ENCODE measurements around the gene SYT12. TPM values are rescaled to one million over a fixed set of nuclear protein-coding genes. Genes with fewer than 3 reads are reported as not detected.

SYT12 gene
- total RNA-seq, 2 experiments from 2014 or later: 0.11 TPM; not detected in 1

- peaks cover 17% of the 10 kb centered on the region for H3K4me1 Mint-ChIP-seq
- H3K27ac Mint-ChIP-seq: no peak overlapping the region
- intact Hi-C loops (cut with DNase I, micrococcal nuclease): no loop called here
- no peaks in the 10 kb centered on the region for H3K9me3 Mint-ChIP-seq (ENCODE audit: low read depth)
- ChIA-PET POLR2A (no interaction called here), CTCF (interaction anchor here (0.6 to 5.2 kb wide), 7 partner anchors 17 to 118 kb away, joined by 3 to 36 read pairs (median 3); no protein-coding TSS in a partner anchor)
- no peak for DNase-seq
- H3K27me3 Mint-ChIP-seq: peaks cover 6% of the 10 kb centered on the region
- H3K36me3 Mint-ChIP-seq (ENCODE audit: low read depth): no peaks in the 10 kb centered on the region
- ATAC-seq: no peak
- H3K4me3 Mint-ChIP-seq: no peak overlapping the region
Observed at GRCh38 chr11:67051945-67052488, 29.1 kb downstream of the SYT12 start.

GRCh38 chr11:67052891-67053290, 30.0 kb downstream of the SYT12 start:
- H3K4me1 Mint-ChIP-seq: peaks cover 17% of the 10 kb centered on the region
- POLR2A ChIA-PET: no interaction called here
- H3K27ac Mint-ChIP-seq: no peak overlapping the region
- H3K27me3 Mint-ChIP-seq: peaks cover 6% of the 10 kb centered on the region
- DNase-seq (no peak), ATAC-seq (no peak)
- intact Hi-C loops (cut with DNase I, micrococcal nuclease): no loop called here
- no peak overlapping the region for H3K4me3 Mint-ChIP-seq
- CTCF ChIA-PET: interaction anchor here (0.6 to 5.2 kb wide), 11 partner anchors 13 to 360 kb away, joined by 3 to 36 read pairs (median 3); no protein-coding TSS in a partner anchor
- no peaks in the 10 kb centered on the region for H3K9me3 Mint-ChIP-seq (ENCODE audit: low read depth)
- H3K36me3 Mint-ChIP-seq (ENCODE audit: low read depth): no peaks in the 10 kb centered on the region

DNA sequence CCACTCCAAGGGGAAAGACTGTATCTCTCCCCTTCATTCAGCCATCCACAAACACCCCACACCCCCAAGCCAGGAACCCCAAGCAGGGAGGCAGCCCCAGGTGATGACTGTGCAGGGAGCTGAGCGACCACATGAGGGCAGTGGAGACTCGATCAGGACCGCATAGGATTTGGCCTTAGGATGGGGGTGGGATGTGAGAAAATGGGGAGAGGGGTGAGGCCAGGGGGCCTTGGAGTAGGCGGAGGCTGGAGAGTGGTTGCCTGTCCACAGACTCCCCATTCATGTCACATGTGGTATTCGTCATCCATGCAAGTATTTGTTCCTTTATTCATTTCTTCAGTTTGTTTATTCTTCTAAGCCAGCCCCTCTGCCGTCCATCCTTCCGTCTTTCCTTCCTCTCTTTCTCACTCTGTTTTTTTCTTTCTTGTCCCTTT, 31.0 kb downstream of the SYT12 start:
- ChIA-PET POLR2A (no interaction called here), CTCF (interaction anchor here (0.6 to 5.2 kb wide), 12 partner anchors 11 to 379 kb away, joined by 3 to 36 read pairs (median 4); no protein-coding TSS in a partner anchor)
- no peak overlapping the region for H3K4me3 Mint-ChIP-seq
- no peaks in the 10 kb centered on the region for H3K36me3 Mint-ChIP-seq (ENCODE audit: low read depth)
- ATAC-seq (peak; percentile 75), DNase-seq (peak; percentile 76)
- H3K9me3 Mint-ChIP-seq (ENCODE audit: low read depth): no peaks in the 10 kb centered on the region
- peaks cover 6% of the 10 kb centered on the region for H3K27me3 Mint-ChIP-seq
- intact Hi-C loops (cut with DNase I, micrococcal nuclease): loop anchor here (1.0 to 2.0 kb wide), 2 partner anchors 17 kb away; no protein-coding TSS in a partner anchor
- no peak overlapping the region for H3K27ac Mint-ChIP-seq
- H3K4me1 Mint-ChIP-seq: peaks cover 17% of the 10 kb centered on the region

DNA sequence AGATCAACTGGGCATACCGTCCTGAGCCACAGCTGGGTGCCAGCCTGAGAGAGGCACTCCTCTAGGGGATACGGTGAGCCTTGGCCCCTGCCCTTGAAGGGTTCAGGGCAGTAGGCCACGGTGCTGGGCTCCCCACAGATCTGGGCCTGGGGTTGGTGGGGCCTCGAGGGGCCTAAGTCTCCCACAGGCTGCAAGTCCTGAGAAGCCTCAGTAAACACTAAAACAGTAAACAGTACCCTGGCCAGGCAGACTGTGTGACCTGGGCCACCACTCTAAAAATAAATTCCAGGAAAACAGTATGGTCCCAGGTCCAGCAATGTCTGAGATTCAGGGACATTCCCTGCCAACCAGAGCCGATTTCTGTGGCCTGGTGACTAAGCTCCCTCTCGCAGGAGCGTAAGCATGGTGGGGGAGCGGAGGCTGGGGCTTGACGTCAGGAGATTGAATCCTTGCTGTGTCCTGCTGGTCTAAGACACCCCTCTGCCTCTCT, 31.5 kb downstream of the SYT12 start:
- no peak overlapping the region for H3K4me3 Mint-ChIP-seq
- H3K4me1 Mint-ChIP-seq: peaks cover 17% of the 10 kb centered on the region
- no peak for DNase-seq
- peak; percentile 13 for ATAC-seq
- POLR2A ChIA-PET: interaction anchor here (0.6 kb wide), 1 partner anchor 328 kb away, joined by 4 read pairs; no protein-coding TSS in a partner anchor
- H3K27me3 Mint-ChIP-seq: peaks cover 6% of the 10 kb centered on the region
- no peaks in the 10 kb centered on the region for H3K9me3 Mint-ChIP-seq (ENCODE audit: low read depth)
- intact Hi-C loops (cut with DNase I, micrococcal nuclease): loop anchor here (1.0 to 2.0 kb wide), 2 partner anchors 16 to 17 kb away; no protein-coding TSS in a partner anchor
- CTCF ChIA-PET: interaction anchor here (0.6 to 5.2 kb wide), 9 partner anchors 9 to 208 kb away, joined by 3 to 36 read pairs (median 3); no protein-coding TSS in a partner anchor
- H3K36me3 Mint-ChIP-seq (ENCODE audit: low read depth): no peaks in the 10 kb centered on the region
- no peak overlapping the region for H3K27ac Mint-ChIP-seq

DNA sequence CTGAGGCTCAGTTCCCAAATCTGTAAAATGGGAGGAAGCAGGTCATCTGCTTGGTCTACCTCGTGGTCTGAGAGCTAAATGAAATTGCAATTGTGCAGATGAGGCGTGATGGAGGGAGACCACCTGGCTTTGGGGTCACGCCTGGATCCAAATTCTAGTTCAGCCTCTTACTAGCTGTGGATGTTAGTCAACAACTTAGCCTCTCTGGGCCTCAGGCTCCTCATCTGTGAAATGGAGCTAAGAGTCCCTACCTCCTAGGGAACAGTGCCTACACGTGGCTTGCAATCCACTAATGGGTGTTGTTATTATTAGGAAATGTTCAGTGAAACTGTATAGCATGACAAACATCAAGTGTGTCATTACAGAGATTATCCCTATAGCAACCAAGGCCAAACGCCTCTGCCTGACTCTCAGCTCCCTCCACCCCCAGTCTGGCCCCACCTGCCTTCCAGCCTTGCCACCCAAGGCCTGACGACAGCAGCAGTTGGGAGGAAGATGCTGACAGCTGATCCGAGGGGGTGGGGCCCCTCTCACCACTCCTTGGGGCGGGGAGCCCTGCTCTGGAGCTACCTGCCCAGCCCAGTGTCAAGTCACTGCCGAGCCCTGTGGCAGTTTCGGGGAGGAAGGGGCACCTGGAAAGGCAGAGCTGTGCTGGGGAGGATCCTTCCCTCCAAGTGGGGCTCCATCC, 32.0 kb downstream of the SYT12 start:
- H3K27ac Mint-ChIP-seq: no peak overlapping the region
- ChIA-PET POLR2A (interaction anchor here (0.6 kb wide), 1 partner anchor 327 kb away, joined by 4 read pairs; no protein-coding TSS in a partner anchor), CTCF (interaction anchor here (0.6 to 5.2 kb wide), 7 partner anchors 10 to 666 kb away, joined by 3 to 36 read pairs (median 3); no protein-coding TSS in a partner anchor)
- no peak overlapping the region for H3K4me3 Mint-ChIP-seq
- peak; percentile 53 for DNase-seq
- intact Hi-C loops (cut with DNase I, micrococcal nuclease): loop anchor here (1.0 to 2.0 kb wide), 2 partner anchors 16 kb away; no protein-coding TSS in a partner anchor
- H3K9me3 Mint-ChIP-seq (ENCODE audit: low read depth): no peaks in the 10 kb centered on the region
- ATAC-seq: peak; percentile 43
- H3K36me3 Mint-ChIP-seq (ENCODE audit: low read depth): no peaks in the 10 kb centered on the region
- peaks cover 17% of the 10 kb centered on the region for H3K4me1 Mint-ChIP-seq
- H3K27me3 Mint-ChIP-seq: peaks cover 6% of the 10 kb centered on the region

DNA sequence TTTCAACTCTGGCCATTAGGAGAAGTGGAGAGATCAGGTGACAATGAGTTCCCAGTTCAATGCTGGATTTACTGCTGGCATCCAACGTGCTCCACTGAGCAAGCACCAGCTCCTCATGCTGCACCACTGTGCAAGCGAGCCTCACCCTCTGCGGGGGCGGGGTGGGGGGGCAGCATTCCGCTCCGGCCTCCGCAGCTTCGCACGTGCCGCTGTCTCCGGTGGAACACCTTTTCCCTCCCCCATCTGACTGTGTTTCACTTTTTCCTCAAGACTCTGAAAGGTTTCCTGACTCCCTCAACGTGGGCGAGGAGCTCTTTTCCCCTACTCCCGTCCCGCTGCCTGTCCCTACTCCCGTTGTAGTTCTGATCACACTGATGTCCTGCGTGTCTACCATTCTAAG, 32.9 kb downstream of the SYT12 start:
- ATAC-seq (no peak), DNase-seq (peak; percentile 33)
- H3K36me3 Mint-ChIP-seq (ENCODE audit: low read depth): no peaks in the 10 kb centered on the region
- H3K4me3 Mint-ChIP-seq: peak overlapping the region; percentile 63
- H3K27me3 Mint-ChIP-seq: peaks cover 6% of the 10 kb centered on the region
- no peaks in the 10 kb centered on the region for H3K9me3 Mint-ChIP-seq (ENCODE audit: low read depth)
- CTCF ChIA-PET: interaction anchor here (0.7 to 5.2 kb wide), 4 partner anchors 18 to 327 kb away, joined by 3 to 36 read pairs (median 4); no protein-coding TSS in a partner anchor
- peaks cover 17% of the 10 kb centered on the region for H3K4me1 Mint-ChIP-seq
- intact Hi-C loops (cut with DNase I, micrococcal nuclease): loop anchor here in 1 of 2 experiments (2.0 kb wide), 1 partner anchor 15 kb away; no protein-coding TSS in a partner anchor
- H3K27ac Mint-ChIP-seq: no peak overlapping the region
- POLR2A ChIA-PET: no interaction called here

GRCh38 chr11:67056267-67057204, 33.6 kb downstream of the SYT12 start, which contains the start of gene RHOD:
RHOD (plus strand) TSS chr11:67056847; CDS start chr11:67056903, 56 bp downstream.
- ATAC-seq (peak; percentile 60), DNase-seq (peak; percentile 64)
- peak within 1 kb of the TSS; percentile 63 for H3K4me3 Mint-ChIP-seq
- ChIA-PET POLR2A (interaction anchor here (0.7 kb wide), 1 partner anchor 534 kb away, joined by 3 read pairs; no protein-coding TSS in a partner anchor), CTCF (interaction anchor here (0.9 to 5.2 kb wide), 2 partner anchors 17 to 326 kb away, joined by 3 to 36 read pairs; no protein-coding TSS in a partner anchor)
- H3K27ac Mint-ChIP-seq: no peak within 1 kb of the TSS
- no peaks in the 10 kb centered on the region for H3K9me3 Mint-ChIP-seq (ENCODE audit: low read depth)
- peaks cover 4% of the 10 kb centered on the region for H3K27me3 Mint-ChIP-seq
- H3K4me1 Mint-ChIP-seq: peaks cover 17% of the 10 kb centered on the region
- no peaks in the 10 kb centered on the region for H3K36me3 Mint-ChIP-seq (ENCODE audit: low read depth)
- intact Hi-C loops (cut with DNase I, micrococcal nuclease): no loop called here

- no peak for DNase-seq
- H3K27me3 Mint-ChIP-seq: peaks cover 4% of the 10 kb centered on the region
- no peaks in the 10 kb centered on the region for H3K36me3 Mint-ChIP-seq (ENCODE audit: low read depth)
- ATAC-seq: no peak
- POLR2A ChIA-PET: interaction anchor here (0.7 kb wide), 1 partner anchor 535 kb away, joined by 3 read pairs; no protein-coding TSS in a partner anchor
- no peaks in the 10 kb centered on the region for H3K9me3 Mint-ChIP-seq (ENCODE audit: low read depth)
- intact Hi-C loops (cut with DNase I, micrococcal nuclease): no loop called here
- CTCF ChIA-PET: interaction anchor here (0.6 to 0.7 kb wide), 3 partner anchors 54 to 321 kb away, joined by 3 to 4 read pairs (median 3); no protein-coding TSS in a partner anchor
- no peak overlapping the region for H3K27ac Mint-ChIP-seq
- H3K4me1 Mint-ChIP-seq: peaks cover 17% of the 10 kb centered on the region
- peak overlapping the region; percentile 33 for H3K4me3 Mint-ChIP-seq
Observed at GRCh38 chr11:67057205-67057672, 34.3 kb downstream of the SYT12 start.

DNA sequence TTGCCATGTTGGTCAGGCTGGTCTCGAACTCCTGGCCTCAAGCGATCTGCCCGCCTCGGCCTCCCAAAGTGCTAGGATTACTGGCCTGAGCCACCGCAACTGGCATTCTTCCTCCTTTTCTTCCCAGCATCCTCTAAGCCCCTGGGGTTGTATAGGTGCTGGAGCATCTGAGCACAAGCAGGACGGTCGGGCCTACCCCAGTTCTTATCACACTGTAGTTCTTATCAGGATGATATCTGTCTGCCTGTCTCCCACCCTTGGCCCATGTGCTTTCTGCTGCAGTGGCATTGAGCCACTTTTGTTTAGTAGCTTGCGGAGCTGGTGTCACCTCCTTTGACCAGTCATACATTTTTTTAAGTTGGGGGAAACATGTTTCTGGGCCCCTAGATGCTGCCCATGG, 35.6 kb downstream of the SYT12 start:
- Mint-ChIP-seq H3K27me3 (peaks cover 1% of the 10 kb centered on the region), H3K9me3 (ENCODE audit: low read depth) (no peaks in the 10 kb centered on the region), H3K4me1 (peaks cover 17% of the 10 kb centered on the region), H3K27ac (no peak overlapping the region), H3K4me3 (no peak overlapping the region), H3K36me3 (ENCODE audit: low read depth) (no peaks in the 10 kb centered on the region)
- POLR2A ChIA-PET: no interaction called here
- intact Hi-C loops (cut with DNase I, micrococcal nuclease): no loop called here
- DNase-seq: no peak
- CTCF ChIA-PET: interaction anchor here (0.6 kb wide), 1 partner anchor 142 kb away, joined by 3 read pairs; no protein-coding TSS in a partner anchor
- no peak for ATAC-seq

DNA sequence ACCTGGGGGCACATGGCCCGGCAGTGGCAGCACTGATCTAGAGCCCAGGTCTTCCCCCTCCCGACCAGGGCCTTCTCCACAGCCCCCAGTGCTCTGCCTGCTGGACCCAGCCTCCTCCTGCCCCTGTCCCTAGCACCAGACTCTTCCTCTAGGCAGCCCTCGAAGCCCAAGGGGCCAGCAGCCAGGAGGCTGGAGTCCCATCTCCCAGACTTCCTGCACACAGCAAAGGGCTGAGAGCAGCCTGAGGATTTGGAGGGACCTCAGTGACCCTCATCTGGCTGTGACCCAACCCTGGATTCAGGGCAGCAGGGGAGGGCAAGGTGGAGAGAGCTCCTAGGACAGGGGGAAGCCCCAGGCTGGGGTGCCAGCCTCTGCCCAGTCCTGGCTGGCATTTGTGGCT, 36.7 kb downstream of the SYT12 start:
- Mint-ChIP-seq H3K36me3 (ENCODE audit: low read depth) (no peaks in the 10 kb centered on the region), H3K4me3 (no peak overlapping the region), H3K4me1 (peaks cover 16% of the 10 kb centered on the region), H3K27ac (no peak overlapping the region), H3K27me3 (peaks cover 1% of the 10 kb centered on the region), H3K9me3 (ENCODE audit: low read depth) (no peaks in the 10 kb centered on the region)
- intact Hi-C loops (cut with DNase I, micrococcal nuclease): no loop called here
- CTCF ChIA-PET: no interaction called here
- no peak for ATAC-seq
- POLR2A ChIA-PET: interaction anchor here (0.6 kb wide), 1 partner anchor 127 kb away, joined by 3 read pairs; no protein-coding TSS in a partner anchor
- no peak for DNase-seq

Measured in activated CD4-positive, alpha-beta T cell treated with anti-CD3 and anti-CD28 coated beads for 36 hours (primary cell).